ENCODE results near the gene MCM5.

DNA sequence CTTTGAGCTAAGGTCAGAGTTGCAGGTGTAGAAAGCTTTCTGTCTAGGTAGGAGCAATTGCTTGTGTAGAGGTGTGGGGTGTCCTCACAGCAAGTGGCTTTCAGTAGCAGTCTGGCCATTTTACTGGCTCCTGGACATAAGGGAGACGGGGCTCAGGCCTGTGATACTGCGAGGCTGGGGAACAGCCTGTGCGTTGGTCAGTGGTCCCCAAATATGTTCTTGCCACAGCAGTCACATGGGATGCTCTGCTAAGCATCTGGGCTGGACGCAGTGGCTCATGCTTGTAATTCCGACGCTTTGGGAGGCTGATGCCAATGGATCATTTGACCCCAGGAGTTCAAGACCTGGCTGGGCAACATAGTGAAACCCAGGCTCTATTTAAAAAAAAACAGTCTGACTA is 1.9 kb downstream of the MCM5 start:
- TF ChIP-seq, protein P1, sequence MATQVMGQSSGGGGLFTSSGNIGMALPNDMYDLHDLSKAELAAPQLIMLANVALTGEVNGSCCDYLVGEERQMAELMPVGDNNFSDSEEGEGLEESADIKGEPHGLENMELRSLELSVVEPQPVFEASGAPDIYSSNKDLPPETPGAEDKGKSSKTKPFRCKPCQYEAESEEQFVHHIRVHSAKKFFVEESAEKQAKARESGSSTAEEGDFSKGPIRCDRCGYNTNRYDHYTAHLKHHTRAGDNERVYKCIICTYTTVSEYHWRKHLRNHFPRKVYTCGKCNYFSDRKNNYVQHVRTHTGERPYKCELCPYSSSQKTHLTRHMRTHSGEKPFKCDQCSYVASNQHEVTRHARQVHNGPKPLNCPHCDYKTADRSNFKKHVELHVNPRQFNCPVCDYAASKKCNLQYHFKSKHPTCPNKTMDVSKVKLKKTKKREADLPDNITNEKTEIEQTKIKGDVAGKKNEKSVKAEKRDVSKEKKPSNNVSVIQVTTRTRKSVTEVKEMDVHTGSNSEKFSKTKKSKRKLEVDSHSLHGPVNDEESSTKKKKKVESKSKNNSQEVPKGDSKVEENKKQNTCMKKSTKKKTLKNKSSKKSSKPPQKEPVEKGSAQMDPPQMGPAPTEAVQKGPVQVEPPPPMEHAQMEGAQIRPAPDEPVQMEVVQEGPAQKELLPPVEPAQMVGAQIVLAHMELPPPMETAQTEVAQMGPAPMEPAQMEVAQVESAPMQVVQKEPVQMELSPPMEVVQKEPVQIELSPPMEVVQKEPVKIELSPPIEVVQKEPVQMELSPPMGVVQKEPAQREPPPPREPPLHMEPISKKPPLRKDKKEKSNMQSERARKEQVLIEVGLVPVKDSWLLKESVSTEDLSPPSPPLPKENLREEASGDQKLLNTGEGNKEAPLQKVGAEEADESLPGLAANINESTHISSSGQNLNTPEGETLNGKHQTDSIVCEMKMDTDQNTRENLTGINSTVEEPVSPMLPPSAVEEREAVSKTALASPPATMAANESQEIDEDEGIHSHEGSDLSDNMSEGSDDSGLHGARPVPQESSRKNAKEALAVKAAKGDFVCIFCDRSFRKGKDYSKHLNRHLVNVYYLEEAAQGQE (IDR thresholded peaks at IDR 0.05; ENCODE audit: low read depth) = no peak
- TF ChIP-seq TAF1 (IDR thresholded peaks at IDR 0.05; ENCODE audit: low read depth) = no peak
- TF ChIP-seq, protein P2, sequence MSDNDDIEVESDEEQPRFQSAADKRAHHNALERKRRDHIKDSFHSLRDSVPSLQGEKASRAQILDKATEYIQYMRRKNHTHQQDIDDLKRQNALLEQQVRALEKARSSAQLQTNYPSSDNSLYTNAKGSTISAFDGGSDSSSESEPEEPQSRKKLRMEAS (IDR thresholded peaks at IDR 0.05) = no peak
- TF ChIP-seq EP300 (IDR thresholded peaks at IDR 0.05; ENCODE audit: borderline replicate concordance) = no peak
- no peak for TF ChIP-seq CEBPB (IDR thresholded peaks at IDR 0.05)
- TF ChIP-seq EGR1 (IDR thresholded peaks at IDR 0.05) = no peak
- TF ChIP-seq NFIC (IDR thresholded peaks at IDR 0.05) = no peak
- TF ChIP-seq YY1 (IDR thresholded peaks at IDR 0.05; ENCODE audit: low read depth) = no peak
- no peak for TF ChIP-seq TEAD4 (IDR thresholded peaks at IDR 0.05)
- TF ChIP-seq ZBTB7A (IDR thresholded peaks at IDR 0.05; ENCODE audit: low read depth) = no peak

Data from Ishikawa (cell line).